NCI-H146 treated with DMSO at 0.1 percent for 48 hours (cell line): Measurements from ENCODE around the gene ESRRG.

Experiments
- DNase-seq: peaks from one replicate; lab custom pipeline; 2025; ENCODE audit not compliant: unreplicated experiment; lab: John Stamatoyannopoulos, UW

Gene ESRRG

GRCh38 chr1:216723274-216723780 lies at the start of gene ESRRG:
TSS of gene ESRRG (minus strand) at chr1:216723429. CDS start at chr1:216723299, 130 bp downstream.
- peak; percentile 75 for DNase-seq

GRCh38 chr1:216771922-216772321 lies 48.7 kb upstream of the ESRRG start:
- no peak for DNase-seq

- DNase-seq = no peak
These were observed 43.6 kb upstream of the ESRRG start for GRCh38 chr1:216766633-216767327.

GRCh38 chr1:216765346-216766300 lies 42.4 kb upstream of the ESRRG start:
- no peak for DNase-seq

GRCh38 chr1:216758161-216758560 lies 34.9 kb upstream of the ESRRG start:
- DNase-seq = no peak

GRCh38 chr1:216757110-216757509 lies 33.9 kb upstream of the ESRRG start:
- DNase-seq = no peak

GRCh38 chr1:216750961-216751360 lies 27.7 kb upstream of the ESRRG start:
- no peak for DNase-seq

- DNase-seq = peak; percentile 74
These were observed 26.9 kb upstream of the ESRRG start for GRCh38 chr1:216750031-216750627.

GRCh38 chr1:216749232-216749631 lies 26.0 kb upstream of the ESRRG start:
- DNase-seq = peak; percentile 59

- DNase-seq = no peak
These were observed 19.4 kb upstream of the ESRRG start for GRCh38 chr1:216742625-216743024.

GRCh38 chr1:216740331-216740730 lies 17.1 kb upstream of the ESRRG start:
- no peak for DNase-seq

GRCh38 chr1:216739793-216740192 lies 16.6 kb upstream of the ESRRG start:
- DNase-seq = no peak

GRCh38 chr1:216732121-216732520 lies 8.9 kb upstream of the ESRRG start:
- no peak for DNase-seq

GRCh38 chr1:216731562-216731961 lies 8.3 kb upstream of the ESRRG start:
- DNase-seq = no peak

GRCh38 chr1:216726435-216726834 lies 3.2 kb upstream of the ESRRG start:
- no peak for DNase-seq

GRCh38 chr1:216722821-216723220 lies 408 bp downstream of the ESRRG start:
- DNase-seq = no peak

- DNase-seq = no peak
These were observed 1.4 kb downstream of the ESRRG start for GRCh38 chr1:216721863-216722262.

- no peak for DNase-seq
These were observed 2.2 kb downstream of the ESRRG start for GRCh38 chr1:216721062-216721461.

GRCh38 chr1:216711712-216712111 lies 11.5 kb downstream of the ESRRG start:
- DNase-seq = no peak

- DNase-seq = no peak
These were observed 12.5 kb downstream of the ESRRG start for GRCh38 chr1:216710598-216711333.

GRCh38 chr1:216710055-216710454 lies 13.2 kb downstream of the ESRRG start:
- DNase-seq = no peak
